ENCODE measurements around the gene TBC1D7. TPM values are rescaled to one million over a fixed set of nuclear protein-coding genes. Genes with fewer than 3 reads are reported as not detected.

The TBC1D7 gene
- polyA plus RNA-seq, 2 of the 4 experiments (the other 2 are of a cell fraction): 34.6 to 55.9 TPM

- no peak overlapping the region for H3K4me2 ChIP-seq
- no peaks in the 10 kb centered on the region for H3K4me1 ChIP-seq
- no peak for ATAC-seq
- ChIA-PET CTCF (interaction anchor here (0.5 to 0.8 kb wide), 2 partner anchors 9 to 80 kb away, joined by 3 read pairs; no protein-coding TSS in a partner anchor), POLR2A (no interaction called here)
- no peak for FAIRE-seq
- no peaks in the 10 kb centered on the region for H3K9me3 ChIP-seq
- H3K4me3 ChIP-seq: no peak overlapping the region
- TF ChIP-seq, protein P1, sequence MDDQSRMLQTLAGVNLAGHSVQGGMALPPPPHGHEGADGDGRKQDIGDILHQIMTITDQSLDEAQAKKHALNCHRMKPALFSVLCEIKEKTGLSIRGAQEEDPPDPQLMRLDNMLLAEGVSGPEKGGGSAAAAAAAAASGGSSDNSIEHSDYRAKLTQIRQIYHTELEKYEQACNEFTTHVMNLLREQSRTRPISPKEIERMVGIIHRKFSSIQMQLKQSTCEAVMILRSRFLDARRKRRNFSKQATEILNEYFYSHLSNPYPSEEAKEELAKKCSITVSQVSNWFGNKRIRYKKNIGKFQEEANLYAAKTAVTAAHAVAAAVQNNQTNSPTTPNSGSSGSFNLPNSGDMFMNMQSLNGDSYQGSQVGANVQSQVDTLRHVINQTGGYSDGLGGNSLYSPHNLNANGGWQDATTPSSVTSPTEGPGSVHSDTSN (IDR thresholded peaks at IDR 0.05): no peak
- no peak for TF ChIP-seq SREBF2 (IDR thresholded peaks at IDR 0.05)
- no peak for TF ChIP-seq MAFK (IDR thresholded peaks at IDR 0.05; ENCODE audit: partially characterized antibody)
- no peak for TF ChIP-seq NFE2L2 (conservative IDR thresholded peaks at IDR 0.05; ENCODE audit: low read length)
- TF ChIP-seq CBX2 (IDR thresholded peaks at IDR 0.05; ENCODE audit: borderline replicate concordance, low read depth): no peak
- TF ChIP-seq PHF8 (IDR thresholded peaks at IDR 0.05; ENCODE audit: borderline replicate concordance, low read depth): no peak
- no peak for TF ChIP-seq KDM5A (IDR thresholded peaks at IDR 0.05)
- 60% methylated on average over 4 of the region's 4 CpGs for WGBS (ENCODE audit: missing lambda C conversion rate)
- no peak overlapping the region for H3K27ac ChIP-seq
- no peak for DNase-seq (ENCODE audit: low read depth in 1 of 2, low spot score in 1 of 2)
These were observed 49.3 kb downstream of the TBC1D7 start for GRCh38 chr6:13278991-13279390.

- Histone ChIP-seq H3K27ac (no peak overlapping the region), H3K9me3 (no peaks in the 10 kb centered on the region), H3K4me2 (no peak overlapping the region), H3K4me3 (no peak overlapping the region), H3K4me1 (no peaks in the 10 kb centered on the region)
- DNase-seq (ENCODE audit: low read depth in 1 of 2, low spot score in 1 of 2) (no peak), FAIRE-seq (no peak), ATAC-seq (peak; percentile 22 to 72; a peak in 3 of 6 replicates)
- ChIA-PET POLR2A (no interaction called here), CTCF (interaction anchor here (0.8 to 1.2 kb wide), 3 partner anchors 8 to 50 kb away, joined by 3 to 5 read pairs (median 3); no protein-coding TSS in a partner anchor)
- no peak for TF ChIP-seq RFX5 (IDR thresholded peaks at IDR 0.05)
- TF ChIP-seq SREBF2 (IDR thresholded peaks at IDR 0.05): no peak
- no peak for TF ChIP-seq NPAS2 (CRISPR knock-in tag; IDR thresholded peaks at IDR 0.05; ENCODE audit: borderline replicate concordance)
- no peak for TF ChIP-seq CBX8 (IDR thresholded peaks at IDR 0.05)
- TF ChIP-seq HMGXB4 (CRISPR knock-in tag; IDR thresholded peaks at IDR 0.05; ENCODE audit: borderline replicate concordance): no peak
- no peak for TF ChIP-seq MAZ (IDR thresholded peaks at IDR 0.05; ENCODE audit: borderline replicate concordance, low read depth, low read length)
- no peak for TF ChIP-seq KDM5A (IDR thresholded peaks at IDR 0.05)
- no peak for TF ChIP-seq PHF8 (IDR thresholded peaks at IDR 0.05; ENCODE audit: borderline replicate concordance, low read depth)
- no peak for TF ChIP-seq CTCF (IDR thresholded peaks at IDR 0.05)
- no peak for TF ChIP-seq EHMT2 (IDR thresholded peaks at IDR 0.05; ENCODE audit: low read depth)
- TF ChIP-seq FOXS1 (CRISPR knock-in tag; IDR thresholded peaks at IDR 0.05): no peak
- TF ChIP-seq POLR2AphosphoS2 (conservative IDR thresholded peaks at IDR 0.05; ENCODE audit: low read length): no peak
- 80% methylated on average over 3 of the region's 3 CpGs for WGBS (ENCODE audit: missing lambda C conversion rate)
These were observed 50.2 kb downstream of the TBC1D7 start for GRCh38 chr6:13278164-13278563.

DNA sequence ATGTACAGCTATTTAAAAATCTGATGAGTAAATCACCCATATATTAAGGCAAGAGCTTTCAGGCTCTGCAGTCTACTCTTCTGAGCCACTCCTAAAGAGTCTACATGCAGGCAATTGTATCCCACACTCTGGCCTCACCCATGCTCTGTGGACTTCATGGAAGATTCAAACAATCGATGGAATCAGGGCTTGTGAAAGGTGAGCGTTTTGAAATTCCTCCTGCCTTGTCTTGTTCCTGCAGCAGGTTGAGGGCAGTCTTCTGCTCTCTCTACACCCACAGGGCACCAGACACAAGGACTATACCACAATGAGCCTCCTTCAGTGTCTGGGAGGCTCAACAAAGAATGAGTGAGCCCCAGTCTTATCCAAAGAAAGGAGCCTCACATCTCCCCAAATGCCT lies 51.1 kb downstream of the TBC1D7 start:
- CTCF ChIA-PET: interaction anchor here (1.0 kb wide), 1 partner anchor 8 kb away, joined by 3 read pairs; no protein-coding TSS in a partner anchor
- DNase-seq (ENCODE audit: low read depth in 1 of 2, low spot score in 1 of 2) (no peak), FAIRE-seq (no peak), ATAC-seq (no peak)
- 89% methylated on average over 2 of the region's 2 CpGs for WGBS (ENCODE audit: missing lambda C conversion rate)
- Histone ChIP-seq H3K4me2 (no peak overlapping the region), H3K4me1 (no peaks in the 10 kb centered on the region), H3K27ac (no peak overlapping the region), H3K4me3 (no peak overlapping the region), H3K9me3 (no peaks in the 10 kb centered on the region)
- TF ChIP-seq RFX5 (IDR thresholded peaks at IDR 0.05) (no peak), BHLHE40 (IDR thresholded peaks at IDR 0.05; ENCODE audit: low read depth, low read length) (no peak)
- TF ChIP-seq, protein P2, sequence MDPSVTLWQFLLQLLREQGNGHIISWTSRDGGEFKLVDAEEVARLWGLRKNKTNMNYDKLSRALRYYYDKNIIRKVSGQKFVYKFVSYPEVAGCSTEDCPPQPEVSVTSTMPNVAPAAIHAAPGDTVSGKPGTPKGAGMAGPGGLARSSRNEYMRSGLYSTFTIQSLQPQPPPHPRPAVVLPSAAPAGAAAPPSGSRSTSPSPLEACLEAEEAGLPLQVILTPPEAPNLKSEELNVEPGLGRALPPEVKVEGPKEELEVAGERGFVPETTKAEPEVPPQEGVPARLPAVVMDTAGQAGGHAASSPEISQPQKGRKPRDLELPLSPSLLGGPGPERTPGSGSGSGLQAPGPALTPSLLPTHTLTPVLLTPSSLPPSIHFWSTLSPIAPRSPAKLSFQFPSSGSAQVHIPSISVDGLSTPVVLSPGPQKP (IDR thresholded peaks at IDR 0.05; ENCODE audit: low read depth, low read length): no peak
- POLR2A ChIA-PET: no interaction called here

All from A549 (cell line).